Ovary (tissue), 3 donors: ENCODE results near the gene CHD2.

ENCODE experiments used
- CTCF ChIP-seq, 3 donors: fragments of 450-650 bp in 2 of 3; fragments of 200-600 bp in 1 of 3; IDR thresholded peaks; one replicate each; pipeline versions ENCODE4 v1.5.1 to v1.8.0; 2016 to 2022; ENCODE audit warnings: antibody characterized with exemption in 3 of 3, mild to moderate bottlenecking in 1 of 3
- EP300 ChIP-seq: sonication (generic); formaldehyde crosslinking; IDR thresholded peaks from one replicate; pipeline ENCODE4 v1.6.1; 2017; ENCODE audit warnings: antibody characterized with exemption
- POLR2A ChIP-seq: fragments of 450-650 bp; IDR thresholded peaks from one replicate; pipeline ENCODE4 v1.6.1; 2017; ENCODE audit warnings: antibody characterized with exemption, mild to moderate bottlenecking, moderate library complexity
- donor health status: DM: no; HTN: no; CAD: no.

GRCh38 chr15:92907896-92908712 lies 8.0 kb downstream of the CHD2 start:
- TF ChIP-seq CTCF (IDR thresholded peaks at IDR 0.05) = no peak
- TF ChIP-seq POLR2A = no peak
- TF ChIP-seq EP300 = no peak
